ENCODE results near the gene BHLHA15. TPM values are rescaled to one million over a fixed set of nuclear protein-coding genes. Genes with fewer than 3 reads are reported as not detected.

The BHLHA15 gene
- total RNA-seq, 1 donor from 2014 or later, result 0.35 TPM

DNA sequence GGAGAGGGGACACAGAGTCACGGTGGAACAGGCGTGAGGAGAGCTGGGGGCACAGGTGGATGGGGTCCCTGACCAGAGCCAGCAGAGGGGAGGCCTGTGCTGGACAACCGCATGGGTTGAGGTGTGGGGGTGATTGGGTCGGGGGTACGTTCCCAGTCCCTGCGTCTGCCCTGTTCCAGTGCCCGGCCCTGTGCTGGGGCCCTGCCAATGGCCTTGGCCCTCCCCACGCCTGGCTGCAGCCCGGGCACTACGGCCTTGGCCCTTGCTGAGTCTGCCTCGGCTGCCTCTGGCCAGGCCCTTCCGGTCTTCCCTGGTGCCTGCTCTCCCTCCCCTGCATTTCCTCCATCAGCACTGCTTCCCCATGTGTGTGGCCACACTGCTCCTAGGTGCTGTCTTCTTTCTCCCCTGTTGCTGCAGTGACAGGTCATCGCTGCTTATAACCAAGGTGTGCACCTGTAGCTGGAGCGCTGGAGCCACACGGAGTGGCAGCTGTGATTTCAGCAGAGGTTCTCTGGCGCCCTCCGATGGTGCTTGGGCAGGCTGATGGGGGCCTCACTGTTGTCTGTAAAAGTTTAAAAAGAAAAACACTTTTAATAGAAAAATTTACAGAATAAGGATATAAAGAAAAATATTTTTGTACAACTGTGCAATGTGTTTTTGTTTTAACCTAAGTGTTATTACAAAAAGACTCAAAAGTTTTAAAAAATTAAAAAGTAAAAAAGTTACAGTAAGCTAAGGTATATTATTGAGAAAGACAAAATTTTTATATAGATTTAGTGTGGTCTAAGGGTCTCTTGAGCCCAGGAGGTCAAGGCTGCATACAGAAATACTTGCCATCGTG lies 45.2 kb upstream of the BHLHA15 start:
- intact Hi-C loops (cut with micrococcal nuclease), result loop anchor here (1.0 kb wide), 1 partner anchor 36 kb away; no protein-coding TSS in a partner anchor
- DNase-seq (peak; percentile 44), ATAC-seq (ENCODE audit: low read depth) (peak; percentile 75)
- Mint-ChIP-seq H3K36me3 (ENCODE audit: low read depth) (peaks cover 2% of the 10 kb centered on the region), H3K4me3 (no peak overlapping the region), H3K4me1 (peaks cover 21% of the 10 kb centered on the region), H3K27me3 (peaks cover 2% of the 10 kb centered on the region), H3K9me3 (no peaks in the 10 kb centered on the region), H3K27ac (no peak overlapping the region)
- TF ChIP-seq, protein P1, sequence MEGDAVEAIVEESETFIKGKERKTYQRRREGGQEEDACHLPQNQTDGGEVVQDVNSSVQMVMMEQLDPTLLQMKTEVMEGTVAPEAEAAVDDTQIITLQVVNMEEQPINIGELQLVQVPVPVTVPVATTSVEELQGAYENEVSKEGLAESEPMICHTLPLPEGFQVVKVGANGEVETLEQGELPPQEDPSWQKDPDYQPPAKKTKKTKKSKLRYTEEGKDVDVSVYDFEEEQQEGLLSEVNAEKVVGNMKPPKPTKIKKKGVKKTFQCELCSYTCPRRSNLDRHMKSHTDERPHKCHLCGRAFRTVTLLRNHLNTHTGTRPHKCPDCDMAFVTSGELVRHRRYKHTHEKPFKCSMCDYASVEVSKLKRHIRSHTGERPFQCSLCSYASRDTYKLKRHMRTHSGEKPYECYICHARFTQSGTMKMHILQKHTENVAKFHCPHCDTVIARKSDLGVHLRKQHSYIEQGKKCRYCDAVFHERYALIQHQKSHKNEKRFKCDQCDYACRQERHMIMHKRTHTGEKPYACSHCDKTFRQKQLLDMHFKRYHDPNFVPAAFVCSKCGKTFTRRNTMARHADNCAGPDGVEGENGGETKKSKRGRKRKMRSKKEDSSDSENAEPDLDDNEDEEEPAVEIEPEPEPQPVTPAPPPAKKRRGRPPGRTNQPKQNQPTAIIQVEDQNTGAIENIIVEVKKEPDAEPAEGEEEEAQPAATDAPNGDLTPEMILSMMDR (IDR thresholded peaks at IDR 0.05), result no peak
- CTCF ChIA-PET, result interaction anchor here (0.7 to 10.4 kb wide), 12 partner anchors 10 to 144 kb away, joined by 3 to 248 read pairs (median 4); partner anchors contain the start of gene LMTK2
- POLR2A ChIA-PET, result no interaction called here

DNA sequence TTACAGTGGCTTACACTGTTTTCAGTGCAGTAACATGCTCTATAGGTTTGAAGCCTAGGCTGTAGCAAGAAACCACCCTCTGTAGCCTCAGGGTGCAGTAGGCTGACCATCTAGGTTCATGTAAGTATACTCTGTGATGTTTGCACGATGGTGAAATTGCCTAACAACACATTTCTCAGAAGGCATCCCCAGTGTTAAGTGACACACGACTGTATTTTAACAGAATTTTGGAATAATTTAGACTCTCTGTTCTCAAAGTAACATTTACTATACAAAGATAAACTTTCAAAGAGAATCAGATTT lies 44.6 kb upstream of the BHLHA15 start:
- Mint-ChIP-seq H3K9me3 (no peaks in the 10 kb centered on the region), H3K27me3 (peaks cover 2% of the 10 kb centered on the region), H3K4me3 (no peak overlapping the region), H3K36me3 (ENCODE audit: low read depth) (peaks cover 6% of the 10 kb centered on the region), H3K4me1 (peaks cover 21% of the 10 kb centered on the region), H3K27ac (no peak overlapping the region)
- ChIA-PET POLR2A (no interaction called here), CTCF (interaction anchor here (0.8 to 10.4 kb wide), 7 partner anchors 22 to 145 kb away, joined by 3 to 248 read pairs (median 5); partner anchors contain the start of gene LMTK2)
- DNase-seq, result no peak
- TF ChIP-seq, protein P1 (IDR thresholded peaks at IDR 0.05), result no peak
- ATAC-seq (ENCODE audit: low read depth), result no peak
- intact Hi-C loops (cut with micrococcal nuclease), result loop anchor here (1.0 kb wide), 1 partner anchor 36 kb away; no protein-coding TSS in a partner anchor

DNA sequence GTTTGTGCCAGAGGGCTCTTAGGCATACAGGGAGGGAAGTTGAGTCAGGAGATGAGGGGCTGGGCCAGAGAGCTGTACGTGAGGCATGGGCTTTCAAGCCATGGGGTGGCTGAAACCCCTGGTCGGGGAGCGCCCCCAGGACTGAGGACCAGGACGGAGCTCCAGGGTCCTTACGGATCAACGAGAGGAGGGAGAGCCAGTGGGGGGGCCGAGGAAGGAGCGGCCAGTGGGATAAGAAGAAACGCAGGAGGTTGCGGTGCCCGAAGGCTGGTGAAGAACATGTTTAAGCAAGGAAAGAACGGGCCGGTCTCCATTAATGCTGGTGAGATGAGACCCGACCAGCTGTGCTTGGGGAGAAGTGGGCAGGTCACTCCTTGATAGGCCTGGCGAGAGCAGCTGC lies 43.6 kb upstream of the BHLHA15 start:
- Mint-ChIP-seq H3K36me3 (ENCODE audit: low read depth) (peaks cover 15% of the 10 kb centered on the region), H3K27ac (no peak overlapping the region), H3K27me3 (peaks cover 2% of the 10 kb centered on the region), H3K4me3 (no peak overlapping the region), H3K9me3 (no peaks in the 10 kb centered on the region), H3K4me1 (peaks cover 17% of the 10 kb centered on the region)
- DNase-seq (no peak), ATAC-seq (ENCODE audit: low read depth) (no peak)
- ChIA-PET POLR2A (interaction anchor here (1.5 to 2.0 kb wide), 2 partner anchors 35 to 146 kb away, joined by 9 to 10 read pairs; no protein-coding TSS in a partner anchor), CTCF (interaction anchor here (0.9 to 10.4 kb wide), 13 partner anchors 10 to 1063 kb away, joined by 3 to 248 read pairs (median 5); partner anchors contain the start of gene LMTK2)
- TF ChIP-seq, protein P1 (IDR thresholded peaks at IDR 0.05), result no peak
- intact Hi-C loops (cut with micrococcal nuclease), result loop anchor here (1.0 to 2.0 kb wide), 7 partner anchors 61 to 1063 kb away; partner anchors contain the start of genes ASNS and LMTK2

DNA sequence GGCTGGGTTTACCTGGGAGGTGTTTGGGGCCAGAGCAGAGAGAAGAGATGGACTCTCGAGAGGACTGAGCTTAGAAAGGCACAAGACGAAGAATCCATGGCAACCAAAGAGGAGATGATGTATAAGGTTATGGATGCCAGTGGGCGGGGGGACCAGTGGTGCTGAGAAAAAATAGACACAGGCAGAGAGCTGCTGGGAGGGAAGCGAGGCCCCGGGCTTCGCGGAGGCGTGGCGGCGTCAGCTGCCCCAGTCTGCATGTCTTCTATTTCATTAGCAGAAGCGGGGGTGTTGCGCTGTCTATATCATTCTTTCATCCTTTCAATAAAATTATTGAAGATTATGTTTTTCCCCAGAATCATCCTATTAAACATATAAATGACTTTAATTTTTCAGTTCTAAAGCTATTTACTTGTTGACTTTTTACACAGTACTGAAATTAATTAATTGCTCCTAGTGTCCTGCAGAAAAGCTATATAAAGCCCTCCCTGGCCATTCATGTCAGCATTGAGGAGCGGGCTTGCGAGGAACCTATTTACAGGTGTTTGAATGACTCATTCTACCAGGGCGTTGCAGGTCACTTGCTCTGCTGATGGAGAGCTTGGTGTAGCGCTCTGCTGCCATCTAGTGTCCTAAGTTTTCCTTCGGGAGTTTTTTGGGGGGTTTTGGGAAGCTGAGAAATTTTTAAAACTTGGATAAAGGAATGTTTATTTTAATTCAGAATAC lies 42.9 kb upstream of the BHLHA15 start:
- peak; percentile 34 for DNase-seq
- intact Hi-C loops (cut with micrococcal nuclease), result loop anchor here (1.0 to 2.0 kb wide), 7 partner anchors 62 to 1064 kb away; partner anchors contain the start of genes ASNS and LMTK2
- TF ChIP-seq, protein P1 (IDR thresholded peaks at IDR 0.05), result peak; percentile 56
- H3K4me3 Mint-ChIP-seq, result no peak overlapping the region
- peaks cover 2% of the 10 kb centered on the region for H3K27me3 Mint-ChIP-seq
- CTCF ChIA-PET, result interaction anchor here (0.7 to 10.4 kb wide), 28 partner anchors 10 to 1064 kb away, joined by 3 to 248 read pairs (median 4); partner anchors contain the start of gene LMTK2
- peak; percentile 66 for ATAC-seq (ENCODE audit: low read depth)
- POLR2A ChIA-PET, result interaction anchor here (1.3 to 2.0 kb wide), 3 partner anchors 35 to 147 kb away, joined by 5 to 10 read pairs (median 9); partner anchors contain the start of gene LMTK2
- H3K27ac Mint-ChIP-seq, result no peak overlapping the region
- peaks cover 15% of the 10 kb centered on the region for H3K36me3 Mint-ChIP-seq (ENCODE audit: low read depth)
- peaks cover 10% of the 10 kb centered on the region for H3K4me1 Mint-ChIP-seq
- no peaks in the 10 kb centered on the region for H3K9me3 Mint-ChIP-seq
